Fibroblast of skin of scalp (primary cell): Measurements from ENCODE around the gene ASIC4. TPM values are rescaled to one million over a fixed set of nuclear protein-coding genes. Genes with fewer than 3 reads are reported as not detected.

ENCODE experiments used
- DNase-seq: peaks from one replicate; pipeline ENCODE4 v3.0.0-alpha.2; 2013
- polyA plus RNA-seq, 2 experiments: library from polyadenylated mRNA; unstranded; fragments of 120-200 nt; gene quantifications; one replicate each; pipeline ENCODE4 v1.2.1, GENCODE V29; 2013; ENCODE audit not compliant: insufficient read length in 2 of 2

Gene ASIC4
- polyA plus RNA-seq (2013, experiment 1 of 2; ENCODE audit: insufficient read length), result 0.12 TPM
- 0.12 TPM for polyA plus RNA-seq (2013, experiment 2 of 2; ENCODE audit: insufficient read length)

GRCh38 chr2:219514196-219514761 lies at the start of gene ASIC4:
Gene ASIC4, plus strand, starts transcription at chr2:219514482. Its CDS starts 243 bp downstream, at chr2:219514725.
- no peak for DNase-seq

GRCh38 chr2:219465659-219466561 lies 48.4 kb upstream of the ASIC4 start:
- no peak for DNase-seq

- no peak for DNase-seq
These were observed 47.2 kb upstream of the ASIC4 start for GRCh38 chr2:219466816-219467735.

- no peak for DNase-seq
These were observed 46.6 kb upstream of the ASIC4 start for GRCh38 chr2:219467736-219468075.

GRCh38 chr2:219468410-219469185 lies 45.7 kb upstream of the ASIC4 start:
- DNase-seq, result no peak

GRCh38 chr2:219469186-219469724 lies 45.0 kb upstream of the ASIC4 start:
- peak; percentile 66 for DNase-seq

GRCh38 chr2:219470429-219470828 lies 43.9 kb upstream of the ASIC4 start:
- DNase-seq, result no peak

- DNase-seq, result no peak
These were observed 42.6 kb upstream of the ASIC4 start for GRCh38 chr2:219471476-219472371.

- DNase-seq, result no peak
These were observed 41.6 kb upstream of the ASIC4 start for GRCh38 chr2:219472629-219473187.

GRCh38 chr2:219473511-219473910 lies 40.8 kb upstream of the ASIC4 start:
- DNase-seq, result no peak

- DNase-seq, result no peak
These were observed 39.8 kb upstream of the ASIC4 start for GRCh38 chr2:219474285-219475060.

- DNase-seq, result no peak
These were observed 39.0 kb upstream of the ASIC4 start for GRCh38 chr2:219475278-219475677.

GRCh38 chr2:219475697-219476651 lies 38.3 kb upstream of the ASIC4 start:
- peak; percentile 59 for DNase-seq

- DNase-seq, result no peak
These were observed 37.6 kb upstream of the ASIC4 start for GRCh38 chr2:219476652-219477151.

GRCh38 chr2:219477179-219477578 lies 37.1 kb upstream of the ASIC4 start:
- no peak for DNase-seq

GRCh38 chr2:219477815-219478214 lies 36.5 kb upstream of the ASIC4 start:
- DNase-seq, result no peak

GRCh38 chr2:219478916-219479315 lies 35.4 kb upstream of the ASIC4 start:
- no peak for DNase-seq

- no peak for DNase-seq
These were observed 34.3 kb upstream of the ASIC4 start for GRCh38 chr2:219480004-219480403.
